CD14-positive monocyte (primary cell): ENCODE data around the gene KIF21A. TPM values are rescaled to one million over a fixed set of nuclear protein-coding genes. Genes with fewer than 3 reads are reported as not detected.

Experiments used
- DNase-seq, 3 donors: peaks; one replicate each; pipeline ENCODE4 v3.0.0-alpha.2; 2011 to 2022
- H2AFZ ChIP-seq: 2 replicates; pipeline ENCODE4 v1.6.0; 2012; ENCODE audit warnings: mild to moderate bottlenecking, low read depth, low read length, inconsistent platforms; ENCODE audit not compliant: insufficient read depth, poor library complexity, severe bottlenecking
- H3K27ac ChIP-seq, 2 donors: 1 replicate in 1 of 2; 2 replicates in 1 of 2; pipeline ENCODE4 v1.5.1; 2012 to 2013; ENCODE audit warnings: low read length in 2 of 2, control low read depth in 1 of 2, inconsistent platforms in 1 of 2, low read depth in 1 of 2, mild to moderate bottlenecking in 1 of 2
- H3K27me3 ChIP-seq, 2 donors: one replicate each; pipeline versions ENCODE4 v1.6.0 to v1.6.1; 2011 to 2013; ENCODE audit warnings: low read length in 2 of 2; ENCODE audit not compliant: control insufficient read depth in 2 of 2, insufficient read depth in 2 of 2
- H3K36me3 ChIP-seq, 2 donors: replicated peaks in 1 of 2; 1 replicate in 1 of 2; 2 replicates in 1 of 2; pipeline versions ENCODE4 v1.5.1 to v1.6.1; 2012 to 2013; ENCODE audit warnings: low read length in 2 of 2, control low read depth in 1 of 2, inconsistent platforms in 1 of 2, mild to moderate bottlenecking in 1 of 2; ENCODE audit not compliant: insufficient read depth in 2 of 2, control insufficient read depth in 1 of 2
- H3K4me1 ChIP-seq, 2 donors: 1 replicate in 1 of 2; 2 replicates in 1 of 2; pipeline versions ENCODE4 v1.5.1 to v1.6.1; 2012 to 2013; ENCODE audit warnings: low read length in 2 of 2, control low read depth in 1 of 2, inconsistent platforms in 1 of 2, mild to moderate bottlenecking in 1 of 2, moderate library complexity in 1 of 2; ENCODE audit not compliant: insufficient read depth in 2 of 2, control insufficient read depth in 1 of 2
- H3K4me2 ChIP-seq: replicated peaks from 2 replicates; pipeline ENCODE3; 2012; ENCODE audit warnings: low read length, moderate library complexity, mild to moderate bottlenecking; ENCODE audit not compliant: poor library complexity, severe bottlenecking; ENCODE audit errors: extremely low read depth
- H3K4me3 ChIP-seq, 3 experiments: fragments of 200-600 bp in 1 of 3; sonication (generic) in 1 of 3; replicated peaks in 1 of 3; 1 replicate in 2 of 3; 2 replicates in 1 of 3; pipeline ENCODE4 v1.5.1; 2011 to 2013; ENCODE audit warnings: low read length in 3 of 3, mild to moderate bottlenecking in 3 of 3, control low read depth in 2 of 3, low read depth in 2 of 3, inconsistent platforms in 1 of 3, moderate library complexity in 1 of 3
- H3K79me2 ChIP-seq: 2 replicates; pipeline ENCODE4 v1.6.0; 2012; ENCODE audit warnings: mild to moderate bottlenecking, control low read depth, inconsistent platforms, low read length, moderate library complexity; ENCODE audit not compliant: insufficient read depth
- H3K9ac ChIP-seq: 2 replicates; pipeline ENCODE4 v1.6.0; 2017; ENCODE audit warnings: low read length, mild to moderate bottlenecking; ENCODE audit not compliant: insufficient read depth, poor library complexity, severe bottlenecking
- H3K9me3 ChIP-seq, 2 donors: replicated peaks in 1 of 2; 1 replicate in 1 of 2; 2 replicates in 1 of 2; pipeline versions ENCODE4 v1.5.1 to v1.6.1; 2012 to 2013; ENCODE audit warnings: low read length in 2 of 2, control low read depth in 1 of 2; ENCODE audit not compliant: control insufficient read depth in 1 of 2, insufficient read depth in 1 of 2
- H4K20me1 ChIP-seq: 2 replicates; pipeline ENCODE4 v1.6.0; 2012; ENCODE audit warnings: mild to moderate bottlenecking, low read length, control low read depth, moderate library complexity; ENCODE audit not compliant: insufficient read depth
- H3K27ac Mint-ChIP-seq, 7 donors: one replicate each; pipeline ENCODE4 v1.8.0; 2020; ENCODE audit warnings: mild to moderate bottlenecking in 7 of 7, mixed read lengths in 7 of 7, moderate library complexity in 6 of 7, inconsistent platforms in 2 of 7
- H3K27me3 Mint-ChIP-seq, 3 donors: one replicate each; pipeline ENCODE4 v1.8.0; 2021 to 2022; ENCODE audit warnings: low read depth in 3 of 3, mild to moderate bottlenecking in 3 of 3, mixed read lengths in 3 of 3, moderate library complexity in 3 of 3, inconsistent platforms in 1 of 3
- H3K36me3 Mint-ChIP-seq, 2 donors: one replicate each; pipeline ENCODE4 v1.8.0; 2020; ENCODE audit warnings: mixed read lengths in 2 of 2, inconsistent platforms in 1 of 2, mild to moderate bottlenecking in 1 of 2
- H3K4me1 Mint-ChIP-seq: one replicate; pipeline ENCODE4 v1.8.0; 2020; ENCODE audit warnings: mild to moderate bottlenecking, mixed read lengths
- H3K4me3 Mint-ChIP-seq, 2 donors: one replicate each; pipeline ENCODE4 v1.8.0; 2020; ENCODE audit warnings: mild to moderate bottlenecking in 2 of 2, mixed read lengths in 2 of 2, moderate library complexity in 1 of 2
- H3K9me3 Mint-ChIP-seq, 7 donors: one replicate each; pipeline ENCODE4 v1.8.0; 2020 to 2022; ENCODE audit warnings: mixed read lengths in 7 of 7, mild to moderate bottlenecking in 6 of 7, moderate library complexity in 6 of 7, inconsistent platforms in 2 of 7
- CTCF ChIP-seq: fragments of 200-600 bp; IDR thresholded peaks from one replicate; pipeline ENCODE4 v1.8.0; 2022; ENCODE audit warnings: antibody characterized with exemption, mild to moderate bottlenecking
- WGBS: methylation state at CpG from one replicate; pipeline ENCODE4 v1.1.5; 2013; ENCODE audit warnings: missing lambda C conversion rate; ENCODE audit not compliant: insufficient coverage; 5-methylcytosine and 5-hydroxymethylcytosine counted together
- intact Hi-C, 2 donors: fragments of 100-400 bp; cut with micrococcal nuclease; formaldehyde crosslinking; loops; one replicate each; pipeline versions ENCODE4 v1.15.0 to v1.15.1; 2023
- polyA plus RNA-seq, 3 donors: library from polyadenylated mRNA; depleted of rRNA in 1 of 3; unstranded in 2 of 3; stranded (reverse) in 1 of 3; fragments of 300-500 nt in 2 of 3; fragments of >200 nt in 1 of 3; fragmentation: Illumina TruSeq in 2 of 3; gene quantifications; 1 replicate in 2 of 3; 2 replicates in 1 of 3; pipeline ENCODE4 v1.2.3, GENCODE V29; 2012 to 2021

The KIF21A gene
- polyA plus RNA-seq, 3 donors, result 0.03 to 0.05 TPM; not detected in 1

GRCh38 chr12:39348523-39348922, 94.4 kb downstream of the KIF21A start:
- no peaks in the 10 kb centered on the region for H3K36me3 ChIP-seq
- Mint-ChIP-seq H3K36me3 (no peaks in the 10 kb centered on the region), H3K4me3 (no peak overlapping the region), H3K27me3 (no peaks in the 10 kb centered on the region), H3K4me1 (no peaks in the 10 kb centered on the region), H3K9me3 (no peaks in the 10 kb centered on the region), H3K27ac (no peak overlapping the region)
- H3K27ac ChIP-seq, result no peak overlapping the region
- H3K27me3 ChIP-seq, result no peaks in the 10 kb centered on the region
- no peaks in the 10 kb centered on the region for H3K79me2 ChIP-seq
- H3K4me2 ChIP-seq, result no peak overlapping the region
- no peak overlapping the region for H2AFZ ChIP-seq
- intact Hi-C loops, result no loop called here
- TF ChIP-seq CTCF, result no peak
- 80% methylated on average over 1 of the region's 1 CpG for WGBS
- H3K4me3 ChIP-seq, result no peak overlapping the region
- H3K4me1 ChIP-seq, result no peaks in the 10 kb centered on the region
- no peak overlapping the region for H3K9ac ChIP-seq
- DNase-seq, result no peak
- no peaks in the 10 kb centered on the region for H3K9me3 ChIP-seq
- no peaks in the 10 kb centered on the region for H4K20me1 ChIP-seq

GRCh38 chr12:39344926-39345325, 98.0 kb downstream of the KIF21A start:
- H3K27ac Mint-ChIP-seq, result no peak overlapping the region

More at GRCh38 chr12:39344926-39345325, 98.0 kb downstream of the KIF21A start:
- H3K4me3 Mint-ChIP-seq, result no peak overlapping the region
- no peak for TF ChIP-seq CTCF
- no peaks in the 10 kb centered on the region for H3K4me1 Mint-ChIP-seq
- H3K9ac ChIP-seq, result no peak overlapping the region
- no peak overlapping the region for H3K4me3 ChIP-seq
- WGBS, result no CpG with 5 or more reads among the region's 2 CpGs
- no peaks in the 10 kb centered on the region for H3K27me3 ChIP-seq
- H3K79me2 ChIP-seq, result no peaks in the 10 kb centered on the region
- no peaks in the 10 kb centered on the region for H3K36me3 Mint-ChIP-seq
- no peak overlapping the region for H3K4me2 ChIP-seq
- H2AFZ ChIP-seq, result no peak overlapping the region
- no peaks in the 10 kb centered on the region for H3K9me3 ChIP-seq
- no peaks in the 10 kb centered on the region for H4K20me1 ChIP-seq
- no peaks in the 10 kb centered on the region for H3K36me3 ChIP-seq
- intact Hi-C loops, result no loop called here
- H3K27ac ChIP-seq, result no peak overlapping the region
- no peaks in the 10 kb centered on the region for H3K27me3 Mint-ChIP-seq
- H3K4me1 ChIP-seq, result no peaks in the 10 kb centered on the region
- no peaks in the 10 kb centered on the region for H3K9me3 Mint-ChIP-seq
- no peak for DNase-seq
